COLO668 (cell line): ENCODE measurements around the gene GAST.

Source experiments
- DNase-seq: peaks from one replicate; lab custom pipeline; 2025; ENCODE audit not compliant: unreplicated experiment; lab: John Stamatoyannopoulos, UW

The GAST gene

GRCh38 chr17:41707803-41708669 lies 4.1 kb upstream of the GAST start:
- no peak for DNase-seq

GRCh38 chr17:41710472-41711090 lies 1.6 kb upstream of the GAST start:
- DNase-seq: peak; percentile 46

GRCh38 chr17:41717408-41718286 lies 5.5 kb downstream of the GAST start:
- DNase-seq: no peak

GRCh38 chr17:41718287-41718645 lies 6.1 kb downstream of the GAST start:
- no peak for DNase-seq

GRCh38 chr17:41722231-41722630 lies 10.1 kb downstream of the GAST start:
- DNase-seq: no peak

GRCh38 chr17:41723801-41724475 lies 11.8 kb downstream of the GAST start:
- no peak for DNase-seq

GRCh38 chr17:41724476-41725050 lies 12.4 kb downstream of the GAST start:
- peak; percentile 82 for DNase-seq

GRCh38 chr17:41725134-41725533 lies 13.0 kb downstream of the GAST start:
- DNase-seq: no peak

- DNase-seq: no peak
Observed at GRCh38 chr17:41728056-41728455, 15.9 kb downstream of the GAST start.

GRCh38 chr17:41730479-41730878 lies 18.3 kb downstream of the GAST start:
- DNase-seq: no peak

GRCh38 chr17:41731836-41732235 lies 19.7 kb downstream of the GAST start:
- DNase-seq: no peak

- DNase-seq: peak; percentile 2
Observed at GRCh38 chr17:41733348-41734138, 21.4 kb downstream of the GAST start.

- DNase-seq: peak; percentile 6
Observed at GRCh38 chr17:41734139-41734948, 22.2 kb downstream of the GAST start, which contains the start of gene HAP1. TSS of gene HAP1 (minus strand) at chr17:41734643. CDS start at chr17:41734634, 9 bp downstream.

- DNase-seq: no peak
Observed at GRCh38 chr17:41734949-41735313, 22.8 kb downstream of the GAST start.

- no peak for DNase-seq
Observed at GRCh38 chr17:41735744-41736143, 23.6 kb downstream of the GAST start.

- DNase-seq: no peak
Observed at GRCh38 chr17:41736983-41737679, 25.0 kb downstream of the GAST start.

- DNase-seq: no peak
Observed at GRCh38 chr17:41737680-41738023, 25.5 kb downstream of the GAST start.

GRCh38 chr17:41738077-41738800 lies 26.1 kb downstream of the GAST start:
- DNase-seq: peak; percentile 61
